Caco-2 (cell line): ENCODE data around the gene TEFM. TPM values are rescaled to one million over a fixed set of nuclear protein-coding genes. Genes with fewer than 3 reads are reported as not detected.

Source experiments
- BruUV-seq: library from RNA; stranded (reverse); fragments of 400-500 nt; replicated peaks from 2 replicates; lab custom pipeline; 2021; lab: Mats Ljungman, UMichigan
- CTCF ChIA-PET: fragments of 300-600 bp; sonication (Branson Sonifier 250); formaldehyde crosslinking; loops from one replicate; lab custom pipeline; 2022; ENCODE audit warnings: antibody characterized with exemption; lab: Charles Lee
- POLR2A ChIA-PET: fragments of 300-600 bp; sonication (Branson Sonifier 250); formaldehyde crosslinking; loops from one replicate; lab custom pipeline; 2022; ENCODE audit warnings: antibody characterized with exemption; lab: Charles Lee
- DNase-seq, 2 experiments: peaks; one replicate each; pipeline versions ENCODE4 v3.0.0 to v3.0.0-alpha.2; 2020 to 2022
- H3K27me3 ChIP-seq: replicated peaks from 2 replicates; pipeline ENCODE4 v1.6.0; 2011; ENCODE audit warnings: low read length; ENCODE audit not compliant: control insufficient read depth, insufficient read depth
- H3K36me3 ChIP-seq: 2 replicates; pipeline ENCODE4 v1.5.1; 2011; ENCODE audit warnings: low read length; ENCODE audit not compliant: control insufficient read depth, insufficient read depth
- H3K4me1 ChIP-seq: fragments of 250-450 bp; sonication (Bioruptor Pico); 2 replicates; pipeline ENCODE4 v1.5.1; 2020; ENCODE audit warnings: mild to moderate bottlenecking
- H3K4me3 ChIP-seq: 2 replicates; pipeline ENCODE4 v1.5.1; 2011; ENCODE audit warnings: low read depth, mild to moderate bottlenecking, control low read depth, low read length
- H3K9me3 ChIP-seq: fragments of 250-450 bp; sonication (Bioruptor Pico); 2 replicates; pipeline ENCODE4 v1.5.1; 2020; ENCODE audit warnings: mild to moderate bottlenecking, moderate library complexity
- H3K27ac Mint-ChIP-seq: one replicate; pipeline ENCODE4 v1.8.0; 2022; ENCODE audit warnings: mixed read lengths; ENCODE audit not compliant: unreplicated experiment
- H3K27me3 Mint-ChIP-seq: one replicate; pipeline ENCODE4 v1.8.0; 2022; ENCODE audit warnings: mixed read lengths; ENCODE audit not compliant: insufficient read depth, unreplicated experiment
- H3K36me3 Mint-ChIP-seq: one replicate; pipeline ENCODE4 v1.8.0; 2022; ENCODE audit warnings: mild to moderate bottlenecking, mixed read lengths; ENCODE audit not compliant: insufficient read depth, unreplicated experiment
- H3K4me1 Mint-ChIP-seq: one replicate; pipeline ENCODE4 v1.8.0; 2022; ENCODE audit warnings: low read depth, mixed read lengths; ENCODE audit not compliant: unreplicated experiment
- H3K4me3 Mint-ChIP-seq: one replicate; pipeline ENCODE4 v1.8.0; 2022; ENCODE audit warnings: mild to moderate bottlenecking, moderate library complexity, mixed read lengths; ENCODE audit not compliant: unreplicated experiment
- H3K9me3 Mint-ChIP-seq: one replicate; pipeline ENCODE4 v1.8.0; 2022; ENCODE audit warnings: mixed read lengths; ENCODE audit not compliant: unreplicated experiment
- CTCF ChIP-seq, 2 experiments: fragments of 200-600 bp in 1 of 2; IDR thresholded peaks; 1 replicate in 1 of 2; 2 replicates in 1 of 2; pipeline versions ENCODE4 v1.5.1 to v1.8.0; 2011 to 2022; ENCODE audit warnings: antibody characterized with exemption in 1 of 2, control low read depth in 1 of 2, inconsistent platforms in 1 of 2, low read depth in 1 of 2, low read length in 1 of 2, mild to moderate bottlenecking in 1 of 2, moderate library complexity in 1 of 2; ENCODE audit not compliant: insufficient read depth in 1 of 2, severe bottlenecking in 1 of 2, unreplicated experiment in 1 of 2
- intact Hi-C: fragments of 100-400 bp; cut with micrococcal nuclease; formaldehyde crosslinking; loops from one replicate; pipeline ENCODE4 v1.10.0; 2022; ENCODE audit not compliant: unreplicated experiment
- total RNA-seq: library from RNA; stranded (reverse); gene quantifications from 2 replicates; pipeline ENCODE4 v1.2.3, GENCODE V29; 2022

Gene TEFM
- total RNA-seq, 1 experiment from 2014 or later: 16.8 TPM

GRCh38 chr17:30926516-30926915 lies 20.5 kb upstream of the TEFM start:
- TF ChIP-seq CTCF (IDR thresholded peaks at IDR 0.05; ENCODE audit: insufficient read depth in 1 of 2, low read depth in 1 of 2, low read length in 1 of 2, severe bottlenecking in 1 of 2, unreplicated experiment in 1 of 2): no peak
- Mint-ChIP-seq H3K27ac (no peak overlapping the region), H3K27me3 (peaks cover 8% of the 10 kb centered on the region), H3K4me3 (no peak overlapping the region), H3K36me3 (peaks cover 6% of the 10 kb centered on the region), H3K9me3 (no peaks in the 10 kb centered on the region), H3K4me1 (peaks cover 8% of the 10 kb centered on the region)
- H3K4me3 ChIP-seq: no peak overlapping the region
- H3K27me3 ChIP-seq: no peaks in the 10 kb centered on the region; the same call in 1 of the 2 replicates
- ChIA-PET POLR2A (no interaction called here), CTCF (no interaction called here)
- DNase-seq: no peak
- no peaks in the 10 kb centered on the region for H3K36me3 ChIP-seq
- H3K9me3 ChIP-seq: no peaks in the 10 kb centered on the region
- no peaks in the 10 kb centered on the region for H3K4me1 ChIP-seq
- intact Hi-C loops: loop anchor here (10.0 kb wide), 1 partner anchor 78 kb away; no protein-coding TSS in a partner anchor
- no TSS peak for BruUV-seq

- ChIA-PET POLR2A (no interaction called here), CTCF (interaction anchor here (0.7 kb wide), 1 partner anchor 24 kb away, joined by 3 read pairs; no protein-coding TSS in a partner anchor)
- Mint-ChIP-seq H3K27ac (no peak overlapping the region), H3K27me3 (peaks cover 13% of the 10 kb centered on the region), H3K4me3 (no peak overlapping the region), H3K9me3 (no peaks in the 10 kb centered on the region), H3K4me1 (peaks cover 18% of the 10 kb centered on the region), H3K36me3 (peaks cover 6% of the 10 kb centered on the region)
- no peaks in the 10 kb centered on the region for H3K4me1 ChIP-seq
- no peaks in the 10 kb centered on the region for H3K9me3 ChIP-seq
- peak in 1 of 2 experiments; percentile 9 for DNase-seq
- no peak for TF ChIP-seq CTCF (IDR thresholded peaks at IDR 0.05; ENCODE audit: insufficient read depth in 1 of 2, low read depth in 1 of 2, low read length in 1 of 2, severe bottlenecking in 1 of 2, unreplicated experiment in 1 of 2)
- no TSS peak for BruUV-seq
- intact Hi-C loops: loop anchor here (10.0 kb wide), 1 partner anchor 80 kb away; no protein-coding TSS in a partner anchor
- no peak overlapping the region for H3K4me3 ChIP-seq
- no peaks in the 10 kb centered on the region; the same call in 1 of the 2 replicates for H3K27me3 ChIP-seq
- no peaks in the 10 kb centered on the region for H3K36me3 ChIP-seq
Observed at GRCh38 chr17:30924341-30924740, 18.3 kb upstream of the TEFM start.

- no peak for TF ChIP-seq CTCF (IDR thresholded peaks at IDR 0.05; ENCODE audit: insufficient read depth in 1 of 2, low read depth in 1 of 2, low read length in 1 of 2, severe bottlenecking in 1 of 2, unreplicated experiment in 1 of 2)
- Histone ChIP-seq H3K4me1 (no peaks in the 10 kb centered on the region), H3K9me3 (no peaks in the 10 kb centered on the region), H3K36me3 (no peaks in the 10 kb centered on the region), H3K4me3 (peak overlapping the region; percentile 42), H3K27me3 (no peaks in the 10 kb centered on the region; the same call in none of the 2 replicates)
- Mint-ChIP-seq H3K27me3 (peaks cover 16% of the 10 kb centered on the region), H3K36me3 (peaks cover 6% of the 10 kb centered on the region), H3K9me3 (no peaks in the 10 kb centered on the region), H3K27ac (peak overlapping the region; percentile 71), H3K4me3 (peak overlapping the region; percentile 83), H3K4me1 (peaks cover 18% of the 10 kb centered on the region)
- DNase-seq: peak in 1 of 2 experiments; percentile 19
- intact Hi-C loops: loop anchor here (10.0 kb wide), 1 partner anchor 82 kb away; no protein-coding TSS in a partner anchor
- ChIA-PET POLR2A (interaction anchor here (0.5 to 0.6 kb wide), 3 partner anchors 46 to 808 kb away, joined by 3 to 7 read pairs (median 4); partner anchors contain the start of gene CRLF3), CTCF (interaction anchor here (0.6 kb wide), 1 partner anchor 173 kb away, joined by 4 read pairs; no protein-coding TSS in a partner anchor)
- BruUV-seq: no TSS peak
Observed at GRCh38 chr17:30922235-30923030, 16.4 kb upstream of the TEFM start.
